22Rv1 (cell line): Measurements from ENCODE around the gene BEGAIN.

Experiments used
- H3K27ac ChIP-seq: fragments of 450-650 bp; 2 replicates; pipeline ENCODE4 v1.5.1; 2017
- CTCF ChIP-seq: fragments of 450-650 bp; IDR thresholded peaks from 2 replicates; pipeline ENCODE4 v1.5.1; 2017; ENCODE audit warnings: mild to moderate bottlenecking
- ZFX ChIP-seq: fragments of 450-650 bp; IDR thresholded peaks from 2 replicates; pipeline ENCODE4 v1.6.1; 2017; ENCODE audit warnings: antibody characterized with exemption, borderline replicate concordance

The BEGAIN gene

GRCh38 chr14:100590726-100591452 lies 3.7 kb upstream of the BEGAIN start:
- no peak overlapping the region for H3K27ac ChIP-seq
- TF ChIP-seq CTCF (no peak), ZFX (no peak)

DNA sequence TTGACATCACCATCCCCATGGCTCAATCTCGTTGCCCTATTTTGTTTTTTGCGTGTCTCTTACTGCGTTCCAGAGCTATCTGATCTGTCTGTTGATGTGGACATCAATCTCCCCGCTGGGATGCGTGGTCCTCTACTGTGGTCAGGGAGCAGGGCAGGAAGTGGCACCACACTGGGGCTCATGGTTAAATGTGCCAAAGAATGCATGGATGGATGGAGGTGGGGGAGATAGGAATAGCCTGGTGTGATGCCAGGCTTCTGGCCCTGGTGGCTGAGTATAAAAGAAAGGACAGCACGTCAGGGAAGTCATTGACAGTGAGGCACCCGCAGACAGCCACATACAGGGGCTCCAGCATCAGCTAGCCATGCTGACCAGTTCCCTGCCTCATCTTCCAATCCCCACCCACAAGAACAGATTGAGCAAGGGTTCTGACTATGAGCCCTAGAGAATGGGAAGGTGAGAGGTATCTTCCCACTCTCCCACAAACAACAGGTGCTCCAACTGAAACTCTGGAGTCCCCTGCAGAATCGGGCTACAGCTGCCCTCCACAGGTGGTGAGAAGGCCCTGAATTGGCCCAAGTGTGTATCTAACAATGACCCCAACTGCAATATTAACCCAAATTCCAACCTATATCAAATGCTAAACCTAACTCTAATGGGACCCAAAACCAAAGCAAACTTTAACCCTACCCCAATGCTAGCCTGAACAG lies 2.7 kb upstream of the BEGAIN start:
- H3K27ac ChIP-seq, result no peak overlapping the region
- no peak for TF ChIP-seq CTCF
- TF ChIP-seq ZFX, result no peak

- no peak for TF ChIP-seq CTCF
- TF ChIP-seq ZFX, result no peak
Measured at GRCh38 chr14:100589071-100589759, 2.0 kb upstream of the BEGAIN start.

DNA sequence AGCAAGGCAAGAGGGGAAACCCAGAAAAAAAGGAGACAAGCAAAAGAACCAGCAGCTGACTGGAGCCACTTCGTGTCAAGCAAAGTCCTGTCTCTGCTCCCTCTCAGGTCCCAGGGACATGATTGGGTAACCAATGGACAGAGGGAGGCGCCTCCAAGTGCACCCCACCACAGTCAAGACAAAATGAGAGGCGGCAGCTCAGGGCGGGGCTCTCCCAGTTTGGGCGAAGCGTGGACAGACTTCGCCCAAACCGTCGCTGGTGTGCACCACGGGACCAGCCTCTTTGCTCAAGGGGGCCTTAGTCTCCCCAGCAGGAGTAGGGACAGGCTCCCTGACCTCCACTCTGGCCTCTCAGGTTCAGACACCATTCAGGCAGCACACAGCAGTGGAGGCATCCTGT lies 1.5 kb upstream of the BEGAIN start:
- H3K27ac ChIP-seq, result no peak overlapping the region
- TF ChIP-seq ZFX, result no peak
- no peak for TF ChIP-seq CTCF

More at GRCh38 chr14:100589071-100589759, 2.0 kb upstream of the BEGAIN start:
- no peak overlapping the region for H3K27ac ChIP-seq

- TF ChIP-seq ZFX (no peak), CTCF (no peak)
- no peak overlapping the region for H3K27ac ChIP-seq
Measured at GRCh38 chr14:100587763-100588411, 670 bp upstream of the BEGAIN start.

DNA sequence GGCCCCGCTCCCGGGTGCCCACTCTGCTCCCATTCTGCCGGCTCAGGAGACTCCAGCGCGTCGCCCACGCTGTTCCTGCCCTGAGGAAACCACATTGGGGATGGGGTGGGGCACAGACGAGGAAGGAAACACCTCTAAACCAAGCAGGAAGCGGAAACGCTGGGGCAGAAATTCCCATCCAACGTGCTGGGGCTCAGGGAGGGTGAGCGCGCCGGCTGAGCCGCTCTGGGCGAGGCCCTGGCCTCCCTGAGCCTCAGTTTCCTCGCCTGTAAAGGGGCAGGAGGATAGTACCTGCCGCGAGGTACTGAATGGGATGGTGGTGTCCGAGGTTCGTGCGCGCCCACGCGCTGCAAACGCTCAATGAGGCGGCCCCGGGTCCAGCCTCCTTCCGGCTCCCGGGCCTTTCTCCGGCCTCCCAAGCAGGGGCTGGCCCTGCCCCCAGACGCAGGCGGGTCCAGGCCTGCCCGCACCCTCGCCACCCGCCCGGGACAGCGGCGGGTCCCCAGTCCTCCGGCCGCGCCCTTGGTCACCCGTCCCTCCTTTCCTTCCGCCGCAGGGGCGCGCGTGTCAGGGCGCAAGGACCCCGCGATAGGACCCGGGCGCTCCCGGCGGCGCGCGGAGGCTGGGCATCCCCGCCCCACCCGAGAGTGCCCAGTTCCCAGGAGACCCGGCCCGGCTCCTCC lies 673 bp downstream of the BEGAIN start:
- TF ChIP-seq ZFX (no peak), CTCF (no peak)
- H3K27ac ChIP-seq, result no peak overlapping the region
